Cardiac muscle cell (in vitro differentiated cells and primary cell): Measurements from ENCODE around the gene GRK1. TPM values are rescaled to one million over a fixed set of nuclear protein-coding genes. Genes with fewer than 3 reads are reported as not detected.

ENCODE experiments used
- DNase-seq, 2 donors: peaks; one replicate each; pipeline versions ENCODE4 v3.0.0 to v3.0.0-alpha.2; 2010 to 2017; ENCODE audit warnings: low read depth in 1 of 2, low spot score in 1 of 2
- H3K27ac ChIP-seq: fragments of 200-600 bp; sonication (generic); 2 replicates; pipeline ENCODE4 v1.5.1; 2016
- H3K27me3 ChIP-seq: fragments of 200-600 bp; sonication (generic); 2 replicates; pipeline ENCODE4 v1.6.0; 2016; ENCODE audit warnings: control low read depth
- H3K36me3 ChIP-seq: fragments of 200-600 bp; sonication (generic); 2 replicates; pipeline ENCODE4 v1.5.1; 2016; ENCODE audit warnings: control low read depth
- H3K4me1 ChIP-seq: fragments of 200-600 bp; sonication (generic); 2 replicates; pipeline ENCODE4 v1.8.1; 2017; ENCODE audit warnings: low read depth, mild to moderate bottlenecking, mixed run types
- H3K4me3 ChIP-seq: fragments of 200-600 bp; sonication (generic); 2 replicates; pipeline ENCODE4 v1.5.1; 2016; ENCODE audit warnings: mild to moderate bottlenecking
- H3K9me3 ChIP-seq: fragments of 200-600 bp; sonication (generic); 2 replicates; pipeline ENCODE4 v1.5.1; 2017; ENCODE audit warnings: low read depth, mild to moderate bottlenecking, control low read depth
- CTCF ChIP-seq: IDR thresholded peaks from 2 replicates; pipeline ENCODE4 v1.5.1; 2012; ENCODE audit warnings: low read depth, mild to moderate bottlenecking, low read length
- polyA plus RNA-seq: library from polyadenylated mRNA; unstranded; fragments of >200 nt; fragmentation: Nextera tagmentation; extraction: Ambion mirVana; gene quantifications from 2 replicates; pipeline ENCODE4 v1.2.1, GENCODE V29; 2016
- total RNA-seq: library from RNA; depleted of rRNA; stranded (reverse); fragments of >200 nt; gene quantifications from 2 replicates; pipeline ENCODE4 v1.2.3, GENCODE V29; 2016

Gene GRK1
- total and polyA plus RNA-seq, 2 experiments from 2014 or later = 0.13 to 0.21 TPM

- no peaks in the 10 kb centered on the region for H3K27me3 ChIP-seq
- no peak for TF ChIP-seq CTCF
- H3K9me3 ChIP-seq = no peaks in the 10 kb centered on the region
- H3K4me1 ChIP-seq = no peaks in the 10 kb centered on the region
- no peak for DNase-seq
- H3K4me3 ChIP-seq = no peak overlapping the region
- no peaks in the 10 kb centered on the region for H3K36me3 ChIP-seq
- H3K27ac ChIP-seq = no peak overlapping the region
These were observed 69.3 kb downstream of the GRK1 start for GRCh38 chr13:113736258-113736731.

- Histone ChIP-seq H3K27me3 (no peaks in the 10 kb centered on the region), H3K27ac (no peak overlapping the region), H3K4me3 (no peak overlapping the region), H3K36me3 (no peaks in the 10 kb centered on the region), H3K9me3 (no peaks in the 10 kb centered on the region), H3K4me1 (no peaks in the 10 kb centered on the region)
- no peak for DNase-seq
- no peak for TF ChIP-seq CTCF
These were observed 70.8 kb downstream of the GRK1 start for GRCh38 chr13:113737803-113738202.

- Histone ChIP-seq H3K4me3 (no peak overlapping the region), H3K27ac (no peak overlapping the region), H3K36me3 (no peaks in the 10 kb centered on the region), H3K27me3 (no peaks in the 10 kb centered on the region), H3K9me3 (no peaks in the 10 kb centered on the region), H3K4me1 (no peaks in the 10 kb centered on the region)
- DNase-seq = no peak
- no peak for TF ChIP-seq CTCF
These were observed 72.7 kb downstream of the GRK1 start for GRCh38 chr13:113739527-113740285.

DNA sequence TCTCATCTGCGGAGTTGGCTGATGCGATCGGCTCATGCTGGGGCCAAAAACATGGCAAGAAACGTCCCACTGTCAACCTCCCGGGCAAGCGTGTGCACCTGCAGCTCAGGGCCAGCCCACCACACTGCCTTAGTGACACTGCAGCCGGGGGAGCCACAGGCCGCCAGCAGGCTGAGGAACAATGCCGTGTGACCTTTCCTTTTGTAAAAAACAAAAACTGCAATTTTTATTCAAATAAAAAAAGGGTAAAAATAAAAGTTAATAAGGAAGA, 73.2 kb downstream of the GRK1 start:
- Histone ChIP-seq H3K36me3 (no peaks in the 10 kb centered on the region), H3K9me3 (no peaks in the 10 kb centered on the region), H3K4me3 (no peak overlapping the region), H3K4me1 (no peaks in the 10 kb centered on the region), H3K27me3 (no peaks in the 10 kb centered on the region), H3K27ac (no peak overlapping the region)
- DNase-seq = no peak
- TF ChIP-seq CTCF = no peak

DNA sequence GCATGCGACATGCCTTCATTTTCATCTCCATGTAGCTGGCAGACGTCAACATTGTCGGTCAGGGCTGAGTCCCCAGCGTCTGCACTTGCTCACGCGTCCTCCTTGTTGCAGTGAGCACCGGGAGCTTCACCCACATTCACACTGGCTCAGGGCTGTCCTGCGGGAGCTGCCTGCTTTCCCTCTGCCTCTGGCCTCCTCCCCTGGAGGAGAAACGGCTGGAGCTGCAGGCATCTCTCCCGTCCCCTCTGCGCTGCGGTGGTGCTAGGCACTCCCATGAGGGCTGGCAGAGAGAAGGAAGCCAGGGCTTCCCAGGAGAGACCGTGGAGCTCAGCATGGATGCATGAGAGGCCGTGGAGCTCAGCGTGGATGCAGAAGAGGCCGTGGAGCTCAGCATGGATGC, 73.6 kb downstream of the GRK1 start:
- Histone ChIP-seq H3K27ac (no peak overlapping the region), H3K36me3 (no peaks in the 10 kb centered on the region), H3K27me3 (no peaks in the 10 kb centered on the region), H3K9me3 (no peaks in the 10 kb centered on the region), H3K4me3 (no peak overlapping the region), H3K4me1 (no peaks in the 10 kb centered on the region)
- no peak for DNase-seq
- no peak for TF ChIP-seq CTCF

DNA sequence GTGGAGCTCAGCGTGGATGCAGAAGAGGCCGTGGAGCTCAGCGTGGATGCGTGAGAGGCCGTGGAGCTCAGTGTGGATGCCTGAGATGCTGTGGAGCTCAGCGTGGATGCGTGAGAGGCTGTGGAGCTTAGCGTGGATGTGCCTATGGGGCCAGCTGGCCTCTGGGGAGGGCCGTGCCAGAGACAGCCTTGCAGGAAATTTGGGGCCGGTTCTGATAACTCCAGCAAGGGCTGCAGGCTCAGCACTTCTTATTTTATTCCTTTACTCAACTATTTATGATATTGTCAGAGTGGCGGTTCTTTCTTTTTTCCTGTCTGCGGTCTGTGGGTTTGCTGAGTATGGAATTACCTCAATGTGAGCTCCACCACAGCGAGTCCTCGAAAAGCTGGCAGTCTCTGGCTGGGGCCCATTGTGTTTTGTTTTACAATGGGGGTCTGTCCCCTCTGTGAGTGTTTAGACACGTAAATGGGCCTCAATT, 74.2 kb downstream of the GRK1 start:
- no peak for TF ChIP-seq CTCF
- DNase-seq = no peak
- H3K4me3 ChIP-seq = no peak overlapping the region
- H3K36me3 ChIP-seq = no peaks in the 10 kb centered on the region
- H3K9me3 ChIP-seq = no peaks in the 10 kb centered on the region
- no peaks in the 10 kb centered on the region for H3K4me1 ChIP-seq
- H3K27ac ChIP-seq = no peak overlapping the region
- no peaks in the 10 kb centered on the region for H3K27me3 ChIP-seq
